Prostate gland (tissue), 2 donors: Measurements from ENCODE around the gene NOTUM. TPM values are rescaled to one million over a fixed set of nuclear protein-coding genes. Genes with fewer than 3 reads are reported as not detected.

ENCODE experiments used
- DNase-seq: peaks from one replicate; pipeline ENCODE4 v3.0.0-alpha.2; 2019; ENCODE audit warnings: low spot score
- H3K27ac ChIP-seq, 2 donors: fragments of 200-600 bp; sonication (generic); 2 replicates each; pipeline ENCODE4 v1.5.1; 2017 to 2019
- H3K27me3 ChIP-seq: fragments of 200-600 bp; sonication (generic); replicated peaks from 2 replicates; pipeline ENCODE4 v1.5.1; 2019; ENCODE audit not compliant: insufficient read depth
- H3K36me3 ChIP-seq, 2 donors: fragments of 200-600 bp; sonication (generic); 1 replicate in 1 of 2; 2 replicates in 1 of 2; pipeline versions ENCODE4 v1.5.1 to v1.8.1; 2017 to 2019
- H3K4me1 ChIP-seq: fragments of 200-600 bp; sonication (generic); replicated peaks from 2 replicates; pipeline ENCODE4 v1.5.1; 2019
- H3K4me3 ChIP-seq, 2 donors: fragments of 200-600 bp; sonication (generic); 2 replicates each; pipeline ENCODE4 v1.5.1; 2017 to 2019
- H3K9me3 ChIP-seq: fragments of 200-600 bp; sonication (generic); 2 replicates; pipeline ENCODE4 v1.5.1; 2017
- POLR2A ChIP-seq: fragments of 450-650 bp; IDR thresholded peaks from one replicate; pipeline ENCODE4 v1.6.1; 2016; ENCODE audit warnings: antibody characterized with exemption, mild to moderate bottlenecking
- POLR2AphosphoS5 ChIP-seq: sonication (generic); formaldehyde crosslinking; IDR thresholded peaks from one replicate; pipeline ENCODE4 v1.6.1; 2017; ENCODE audit warnings: antibody characterized with exemption
- WGBS: methylation state at CpG from one replicate; pipeline ENCODE4 v1.1.5; 2018; 5-methylcytosine and 5-hydroxymethylcytosine counted together
- intact Hi-C: fragments of 100-400 bp; cut with DNase I; formaldehyde crosslinking; loops from one replicate; pipeline ENCODE4 v1.14.2; 2022
- total RNA-seq, 2 donors: library from RNA; depleted of rRNA; stranded (reverse); fragments of >200 nt; gene quantifications; one replicate each; pipeline ENCODE4 v1.1.0, GENCODE V29; 2016
- TF ChIP-seq, protein P1 (sequence below), 4 experiments: fragments of 200-600 bp in 2 of 4; fragments of 450-650 bp in 2 of 4; sonication (generic) in 2 of 4; IDR thresholded peaks; 1 replicate in 3 of 4; 2 replicates in 1 of 4; pipeline ENCODE4 v1.5.1; 2016 to 2019; ENCODE audit warnings: antibody characterized with exemption in 4 of 4, mild to moderate bottlenecking in 2 of 4, moderate library complexity in 2 of 4

NOTUM gene
- total RNA-seq, 2 donors from 2014 or later: 0.50 to 8.3 TPM

DNA sequence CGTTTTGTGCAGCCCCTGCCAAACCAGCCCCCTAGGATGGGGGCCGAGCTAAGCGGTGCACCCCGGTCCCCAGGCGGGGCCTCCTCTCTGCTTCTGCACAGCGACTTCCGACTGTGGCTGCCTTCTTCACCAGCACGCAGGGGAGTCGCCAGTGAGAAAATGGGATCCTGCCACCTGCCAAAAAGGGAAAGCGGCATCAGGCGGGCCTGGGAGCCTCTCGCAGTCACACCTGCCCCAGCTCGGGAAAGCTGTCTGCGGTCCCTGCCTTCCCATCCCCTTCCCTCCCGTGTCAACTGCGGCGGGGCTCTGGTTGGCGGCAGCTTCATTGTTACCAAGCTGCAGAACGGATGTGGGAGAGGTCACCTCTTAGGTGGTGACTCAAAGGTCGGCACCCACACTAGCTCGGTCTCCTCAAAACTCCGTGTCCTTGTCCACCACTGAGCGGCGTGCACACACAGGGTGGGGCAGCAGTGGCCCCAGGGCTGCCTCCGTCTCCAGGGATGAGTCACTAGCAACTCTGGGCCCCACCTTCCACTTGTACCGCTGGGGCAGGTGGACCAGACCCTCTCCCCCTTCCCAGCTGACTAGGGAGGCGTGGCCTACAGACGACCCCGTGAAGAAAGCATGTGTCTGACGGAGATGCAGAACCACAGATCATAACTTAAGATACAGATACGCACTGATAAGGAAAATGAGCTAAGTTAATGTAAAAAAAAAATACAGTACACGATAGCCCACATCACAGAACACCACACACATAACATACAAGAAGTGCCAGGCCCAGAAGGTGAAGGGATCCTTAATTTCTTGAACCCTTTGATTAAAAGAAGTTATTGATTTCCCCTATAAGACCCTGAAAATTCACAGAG lies 48.3 kb downstream of the NOTUM start:
- no peak for DNase-seq
- peak overlapping the region in 1 of 2 donors; percentile 77 for H3K27ac ChIP-seq
- TF ChIP-seq, protein P1, sequence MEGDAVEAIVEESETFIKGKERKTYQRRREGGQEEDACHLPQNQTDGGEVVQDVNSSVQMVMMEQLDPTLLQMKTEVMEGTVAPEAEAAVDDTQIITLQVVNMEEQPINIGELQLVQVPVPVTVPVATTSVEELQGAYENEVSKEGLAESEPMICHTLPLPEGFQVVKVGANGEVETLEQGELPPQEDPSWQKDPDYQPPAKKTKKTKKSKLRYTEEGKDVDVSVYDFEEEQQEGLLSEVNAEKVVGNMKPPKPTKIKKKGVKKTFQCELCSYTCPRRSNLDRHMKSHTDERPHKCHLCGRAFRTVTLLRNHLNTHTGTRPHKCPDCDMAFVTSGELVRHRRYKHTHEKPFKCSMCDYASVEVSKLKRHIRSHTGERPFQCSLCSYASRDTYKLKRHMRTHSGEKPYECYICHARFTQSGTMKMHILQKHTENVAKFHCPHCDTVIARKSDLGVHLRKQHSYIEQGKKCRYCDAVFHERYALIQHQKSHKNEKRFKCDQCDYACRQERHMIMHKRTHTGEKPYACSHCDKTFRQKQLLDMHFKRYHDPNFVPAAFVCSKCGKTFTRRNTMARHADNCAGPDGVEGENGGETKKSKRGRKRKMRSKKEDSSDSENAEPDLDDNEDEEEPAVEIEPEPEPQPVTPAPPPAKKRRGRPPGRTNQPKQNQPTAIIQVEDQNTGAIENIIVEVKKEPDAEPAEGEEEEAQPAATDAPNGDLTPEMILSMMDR (IDR thresholded peaks at IDR 0.05): no peak
- TF ChIP-seq POLR2A (no peak), POLR2AphosphoS5 (no peak)
- intact Hi-C loops: no loop called here
- WGBS: 89% methylated on average over 32 of the region's 32 CpGs
- H3K4me1 ChIP-seq: peaks cover 11% of the 10 kb centered on the region
- H3K9me3 ChIP-seq: no peaks in the 10 kb centered on the region
- H3K27me3 ChIP-seq: no peaks in the 10 kb centered on the region
- peaks cover 10 to 11% of the 10 kb centered on the region in 2 donors for H3K36me3 ChIP-seq
- H3K4me3 ChIP-seq: no peak overlapping the region

DNA sequence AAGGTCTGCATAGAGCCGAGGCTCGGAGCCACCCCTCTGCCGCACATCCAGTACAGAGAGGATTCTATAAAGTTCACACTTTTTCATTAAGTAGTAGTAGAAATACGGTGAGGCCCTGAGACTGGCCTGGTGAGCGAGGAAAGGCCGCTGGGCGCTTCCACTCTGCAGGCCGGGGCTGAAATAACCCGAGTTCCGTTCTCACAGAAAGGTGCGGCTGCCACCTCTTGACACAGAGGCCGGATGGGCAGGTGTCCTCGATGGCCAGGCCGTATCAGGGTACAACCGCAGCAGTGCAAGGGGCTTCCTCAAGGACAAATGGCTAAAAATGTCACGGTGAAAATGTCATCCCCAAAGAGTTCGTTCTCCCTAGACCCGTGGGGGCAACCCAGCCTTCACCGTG lies 49.0 kb downstream of the NOTUM start:
- H3K36me3 ChIP-seq: peaks cover 10 to 11% of the 10 kb centered on the region in 2 donors
- TF ChIP-seq POLR2A: no peak
- intact Hi-C loops: no loop called here
- DNase-seq: no peak
- WGBS: 78% methylated on average over 19 of the region's 19 CpGs
- H3K27ac ChIP-seq: peak overlapping the region; percentile 69 to 77
- H3K4me3 ChIP-seq: peak overlapping the region in 1 of 2 donors; percentile 20
- H3K9me3 ChIP-seq: no peaks in the 10 kb centered on the region
- H3K27me3 ChIP-seq: no peaks in the 10 kb centered on the region
- peaks cover 11% of the 10 kb centered on the region for H3K4me1 ChIP-seq

DNA sequence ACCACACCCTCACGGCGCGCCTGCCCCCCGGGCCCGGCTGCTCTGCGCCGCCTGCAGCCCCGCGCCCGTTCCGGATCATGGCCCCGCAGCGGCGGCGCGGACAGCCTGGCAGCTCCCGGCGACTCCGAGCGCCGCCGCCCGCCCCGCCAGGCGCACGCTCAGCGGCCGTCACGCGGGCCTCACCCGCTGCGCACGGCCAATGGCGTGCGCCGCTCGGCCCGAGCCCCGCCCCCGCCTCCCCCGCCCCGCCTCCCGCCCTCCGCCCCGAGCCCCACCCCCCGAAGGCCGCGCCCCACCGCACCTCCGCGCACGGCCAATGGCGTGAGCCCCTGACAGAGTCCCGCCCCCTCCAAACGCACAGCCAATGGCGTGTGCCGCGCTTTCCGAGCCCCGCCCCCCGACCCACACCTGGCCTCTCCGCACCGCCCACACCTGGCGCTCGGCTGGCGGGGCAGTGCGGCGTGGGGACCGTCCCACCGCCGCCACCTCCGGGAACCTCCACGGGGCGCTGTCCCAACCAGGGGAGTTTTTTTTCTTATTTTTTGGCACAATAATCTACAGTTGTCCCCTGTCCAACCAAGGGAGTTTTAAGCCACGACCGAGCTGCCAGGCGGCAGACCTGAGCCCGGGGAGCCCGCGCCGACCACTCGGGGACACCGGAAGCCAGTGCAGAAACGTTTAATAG lies 49.6 kb downstream of the NOTUM start, which contains the start of gene PCYT2:
Gene PCYT2 (minus strand): TSS at position 123 of the 685 bp plus-strand sequence. CDS start 44 bp downstream, at position 79.
- TF ChIP-seq, protein P1 (IDR thresholded peaks at IDR 0.05): peak in 2 of 4 experiments; percentile 39 to 51
- TF ChIP-seq POLR2AphosphoS5: peak; percentile 76
- TF ChIP-seq POLR2A: no peak
- Histone ChIP-seq H3K27me3 (no peaks in the 10 kb centered on the region), H3K4me1 (peaks cover 6% of the 10 kb centered on the region), H3K36me3 (peaks cover 10 to 11% of the 10 kb centered on the region in 2 donors), H3K27ac (peak within 1 kb of the TSS; percentile 69 to 77), H3K9me3 (no peaks in the 10 kb centered on the region), H3K4me3 (peak within 1 kb of the TSS; percentile 76 to 78)
- intact Hi-C loops: no loop called here
- 2% methylated on average over 66 of the region's 84 CpGs for WGBS
- DNase-seq: peak; percentile 95

DNA sequence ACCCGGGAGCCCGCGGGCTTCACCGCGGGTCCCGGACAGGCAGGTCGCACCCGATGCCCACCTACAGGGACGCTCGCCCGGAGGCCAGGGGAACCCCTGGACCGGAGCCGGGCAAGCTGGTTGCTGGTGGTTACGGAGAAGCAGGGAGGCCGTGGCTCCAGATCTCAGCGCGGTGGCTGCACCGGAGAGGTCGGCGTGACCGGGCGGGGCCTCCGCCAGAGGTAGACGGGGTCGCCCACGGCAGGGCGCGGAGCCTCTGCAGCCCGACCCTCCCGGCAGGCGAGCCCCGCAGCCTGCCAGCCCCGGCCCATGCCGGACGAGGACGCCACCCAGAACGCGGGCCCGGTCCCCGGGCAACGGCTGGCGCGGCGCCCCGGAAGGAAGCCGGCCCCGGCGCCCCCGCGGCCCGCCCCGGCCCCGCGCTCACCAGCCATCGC lies 50.1 kb downstream of the NOTUM start:
- H3K27me3 ChIP-seq: no peaks in the 10 kb centered on the region
- WGBS: under 1% methylated on average over 48 of the region's 55 CpGs
- peak overlapping the region; percentile 76 to 78 for H3K4me3 ChIP-seq
- DNase-seq: no peak
- peak overlapping the region; percentile 63 to 75 for H3K27ac ChIP-seq
- H3K9me3 ChIP-seq: no peaks in the 10 kb centered on the region
- intact Hi-C loops: no loop called here
- peaks cover 6% of the 10 kb centered on the region for H3K4me1 ChIP-seq
- H3K36me3 ChIP-seq: peaks cover 10 to 11% of the 10 kb centered on the region in 2 donors
- TF ChIP-seq POLR2AphosphoS5: no peak
- no peak for TF ChIP-seq POLR2A
- TF ChIP-seq, protein P1 (IDR thresholded peaks at IDR 0.05): no peak
